GM12892 (cell line): ENCODE measurements around the gene TATDN2.

Experiments used
- POLR2A ChIP-seq: IDR thresholded peaks from 2 replicates; pipeline ENCODE4 v1.6.1; 2011; ENCODE audit warnings: low read depth, low read length, control low read depth
- POLR2AphosphoS5 ChIP-seq: IDR thresholded peaks from 2 replicates; pipeline ENCODE4 v1.6.1; 2011; ENCODE audit warnings: low read depth, low read length, control low read depth

- TF ChIP-seq POLR2A (no peak), POLR2AphosphoS5 (no peak)
Observed at GRCh38 chr3:10234526-10235230, 13.6 kb upstream of the TATDN2 start.
